Muscle of back (tissue), 11 donors: ENCODE measurements around the gene DAAM1. TPM values are rescaled to one million over a fixed set of nuclear protein-coding genes. Genes with fewer than 3 reads are reported as not detected.

ENCODE experiments used
- DNase-seq, 3 donors: peaks; one replicate each; pipeline versions ENCODE4 v3.0.0 to v3.0.0-alpha.2; 2013
- polyA plus RNA-seq, 10 donors: library from polyadenylated mRNA; unstranded; fragments of 120-200 nt; gene quantifications; one replicate each; pipeline ENCODE4 v1.2.1, GENCODE V29; 2013; ENCODE audit not compliant: insufficient read length in 10 of 10

Gene DAAM1
- polyA plus RNA-seq, 10 donors = 31.1 to 58.2 (median 40.2) TPM

DNA sequence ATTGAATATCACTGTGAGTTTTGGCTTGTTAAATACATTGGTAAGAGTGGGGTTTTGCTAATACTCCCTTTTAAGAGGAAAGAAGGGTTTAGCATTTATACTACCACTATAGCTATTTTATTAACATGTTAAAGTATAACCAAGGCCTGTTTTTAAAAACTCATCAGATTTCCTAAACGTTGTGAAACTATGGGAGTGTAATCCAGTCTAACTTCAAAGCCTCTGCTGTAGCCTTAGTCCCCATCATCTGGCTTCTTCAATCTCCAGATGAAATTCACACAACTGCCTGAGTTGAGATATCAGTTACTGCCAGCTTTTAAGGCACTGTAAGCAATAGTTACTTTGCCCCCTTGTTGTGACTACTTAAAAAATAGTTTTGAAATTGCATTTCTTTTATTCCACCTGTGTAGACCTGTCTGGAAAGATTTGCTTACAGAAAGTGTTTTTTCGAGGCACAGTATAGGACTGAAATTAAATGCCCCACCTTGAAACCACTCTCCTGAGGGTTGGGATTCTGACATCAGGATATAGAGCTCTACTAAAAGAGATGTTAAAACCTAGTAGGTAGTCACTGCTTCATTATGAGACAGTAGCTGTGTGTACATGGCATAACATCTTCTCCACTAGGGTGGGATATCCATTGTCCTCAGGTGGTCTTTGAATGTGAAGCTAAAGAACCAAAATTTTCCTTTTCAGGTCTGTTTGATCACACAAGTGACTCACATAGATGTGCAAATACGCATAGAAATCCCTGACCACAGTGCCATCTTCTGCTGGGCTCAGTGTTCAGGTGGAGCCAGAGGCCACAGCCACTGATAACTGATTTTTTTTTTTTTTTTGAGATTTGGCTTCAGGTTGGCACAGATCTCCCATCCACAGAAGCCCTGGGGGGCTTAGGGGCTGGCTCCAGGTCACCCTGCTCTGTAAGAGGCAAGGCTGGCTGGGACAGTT lies 125.5 kb downstream of the DAAM1 start:
- no peak for DNase-seq

DNA sequence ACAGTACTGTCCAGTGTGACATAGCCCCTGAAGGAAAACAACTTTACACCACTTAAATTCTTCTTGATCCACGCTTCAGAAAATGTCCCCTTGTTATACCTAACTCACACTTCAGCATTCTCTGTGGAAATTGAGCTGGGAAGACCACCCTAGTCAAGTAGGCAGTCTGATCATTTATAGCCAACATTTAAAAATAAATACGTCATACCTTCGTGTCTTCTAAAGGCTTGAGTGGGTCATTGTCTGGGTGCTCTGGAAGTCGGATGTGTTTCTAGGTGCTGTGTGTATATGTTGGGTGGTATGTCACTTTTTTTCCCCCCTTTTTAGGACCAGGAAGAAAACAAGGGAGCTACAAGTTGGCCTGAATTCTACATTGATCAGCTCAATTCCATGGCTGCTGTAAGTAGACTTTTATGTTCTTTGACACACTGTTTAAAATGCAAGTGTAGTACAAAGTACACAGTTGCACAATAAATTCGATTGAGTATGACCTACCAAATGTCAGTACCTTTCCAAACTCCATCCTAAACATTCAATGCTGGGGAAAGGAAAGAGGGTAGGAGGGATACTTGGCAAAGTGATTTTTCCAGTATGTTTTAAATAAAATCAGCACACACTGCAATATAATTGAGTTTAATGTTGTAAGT lies 126.6 kb downstream of the DAAM1 start:
- DNase-seq = no peak

DNA sequence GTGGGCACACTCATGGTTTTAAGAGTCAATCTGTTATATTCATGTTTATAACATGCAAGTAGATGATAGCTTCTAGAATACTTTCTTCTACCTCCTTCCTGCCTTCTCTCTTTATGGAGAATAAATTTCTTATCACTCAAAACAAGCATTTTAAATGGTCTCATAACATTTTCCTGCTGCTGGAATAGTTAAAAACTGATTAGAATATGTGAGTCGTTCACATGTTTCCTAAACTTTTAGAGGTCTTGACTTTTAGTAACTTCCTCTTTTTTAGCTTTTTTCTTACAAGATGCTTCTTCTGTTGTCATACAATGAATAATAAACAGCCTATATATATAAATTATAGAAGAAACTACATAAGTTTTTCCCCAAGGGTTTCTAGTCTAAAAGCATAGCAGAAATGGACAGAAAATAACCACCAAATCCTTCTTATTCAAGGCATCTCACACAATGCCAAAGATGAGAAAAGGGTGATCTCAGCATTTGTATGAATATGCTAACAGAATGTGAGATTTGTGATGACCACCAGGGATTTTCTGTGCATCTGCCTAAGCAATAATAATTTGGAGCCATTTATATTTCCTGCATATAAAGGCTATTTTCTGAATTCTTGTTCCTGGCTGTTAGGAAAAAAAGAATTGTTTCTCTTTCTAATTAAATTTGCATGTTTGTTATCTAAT lies 127.8 kb downstream of the DAAM1 start:
- peak in 2 of 3 donors; percentile 77 to 89 for DNase-seq

DNA sequence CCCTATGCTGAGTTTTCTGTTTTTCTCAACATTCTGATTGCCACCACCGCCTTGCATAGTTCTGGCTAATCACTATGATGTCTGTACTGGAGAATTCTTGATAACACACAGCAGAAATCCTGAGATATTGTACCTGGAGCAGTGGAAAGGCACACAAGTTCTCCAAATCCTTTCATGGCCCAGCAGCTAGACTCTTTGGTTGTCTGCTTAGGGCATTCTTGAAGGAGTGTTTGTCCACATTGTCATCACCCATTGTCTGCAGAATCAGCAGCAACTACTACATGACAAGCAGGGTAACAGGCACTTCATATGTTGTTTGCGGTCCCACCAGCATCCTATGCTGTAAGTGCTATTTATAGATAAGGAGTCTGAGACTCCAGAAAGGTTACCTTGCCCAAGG lies 128.9 kb downstream of the DAAM1 start:
- no peak for DNase-seq

DNA sequence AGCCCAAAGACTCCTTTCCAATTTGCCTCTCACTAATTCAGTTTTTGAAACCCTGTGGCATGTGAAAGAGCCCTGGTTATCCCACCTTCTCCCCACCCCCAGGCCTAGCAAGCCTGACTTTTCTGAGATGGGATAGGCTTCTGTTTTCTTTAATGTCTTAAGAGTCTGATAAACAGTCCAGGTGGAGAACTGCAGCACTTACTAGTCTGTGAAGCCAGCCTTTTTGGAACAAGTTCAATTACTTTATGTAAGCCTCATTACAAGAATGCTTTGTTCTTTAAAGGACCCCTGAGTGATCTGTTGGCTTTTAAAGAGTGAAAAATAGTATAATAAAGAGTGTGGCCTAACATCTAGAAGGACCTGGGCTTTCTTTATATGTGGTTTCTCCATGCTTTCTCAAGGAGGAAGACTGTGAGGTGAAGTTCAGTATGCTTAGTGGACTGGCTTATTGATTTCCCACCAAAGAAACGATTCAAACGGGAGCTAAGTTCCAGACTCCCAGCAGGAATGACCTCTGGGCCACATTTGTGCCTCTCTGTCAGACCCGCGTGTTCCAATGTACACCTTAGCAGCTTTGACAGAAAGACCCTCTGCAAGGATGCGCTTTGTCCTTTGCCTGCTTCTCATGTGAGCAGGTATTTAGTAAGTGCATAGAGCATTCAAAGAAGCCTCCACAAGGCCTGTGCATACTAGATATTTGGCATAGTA lies 129.5 kb downstream of the DAAM1 start:
- DNase-seq = no peak

DNA sequence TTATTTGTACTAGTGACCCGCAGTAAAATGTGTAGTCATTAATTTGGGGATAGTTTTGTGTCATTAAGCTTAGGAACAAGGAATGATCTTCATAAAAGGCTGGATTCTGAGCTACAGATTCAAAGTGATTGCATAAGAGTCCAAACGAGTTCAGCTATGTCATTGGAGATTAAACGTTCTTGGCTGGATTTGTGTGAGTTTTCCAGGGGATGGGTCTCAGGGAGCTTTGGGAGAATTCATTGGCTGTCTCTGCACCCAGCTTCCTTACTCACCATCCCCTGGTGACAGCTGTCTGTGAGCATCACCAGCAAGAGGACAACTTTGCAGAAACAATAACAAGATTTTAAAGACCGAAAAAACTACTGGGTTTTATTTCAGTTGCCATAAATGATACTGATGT lies 130.4 kb downstream of the DAAM1 start:
- peak in 2 of 3 donors; percentile 55 to 71 for DNase-seq

DNA sequence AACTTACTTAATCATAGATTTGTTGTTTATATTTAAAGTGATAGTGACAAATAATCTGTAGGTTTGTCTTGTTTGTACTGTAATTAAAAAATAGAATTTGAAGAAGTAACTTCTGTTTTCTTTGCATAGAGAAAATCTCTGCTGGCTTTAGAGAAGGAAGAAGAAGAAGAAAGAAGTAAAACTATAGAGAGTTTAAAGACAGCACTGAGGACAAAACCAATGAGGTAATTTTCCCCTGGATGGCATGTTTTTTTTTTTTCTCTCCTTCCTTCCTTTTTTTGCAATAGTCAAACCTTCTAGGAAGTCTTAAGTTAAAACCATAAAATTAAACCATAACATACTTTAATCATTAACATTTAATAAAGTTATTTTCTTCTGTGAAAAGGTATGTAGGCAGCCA lies 131.9 kb downstream of the DAAM1 start:
- DNase-seq = no peak

DNA sequence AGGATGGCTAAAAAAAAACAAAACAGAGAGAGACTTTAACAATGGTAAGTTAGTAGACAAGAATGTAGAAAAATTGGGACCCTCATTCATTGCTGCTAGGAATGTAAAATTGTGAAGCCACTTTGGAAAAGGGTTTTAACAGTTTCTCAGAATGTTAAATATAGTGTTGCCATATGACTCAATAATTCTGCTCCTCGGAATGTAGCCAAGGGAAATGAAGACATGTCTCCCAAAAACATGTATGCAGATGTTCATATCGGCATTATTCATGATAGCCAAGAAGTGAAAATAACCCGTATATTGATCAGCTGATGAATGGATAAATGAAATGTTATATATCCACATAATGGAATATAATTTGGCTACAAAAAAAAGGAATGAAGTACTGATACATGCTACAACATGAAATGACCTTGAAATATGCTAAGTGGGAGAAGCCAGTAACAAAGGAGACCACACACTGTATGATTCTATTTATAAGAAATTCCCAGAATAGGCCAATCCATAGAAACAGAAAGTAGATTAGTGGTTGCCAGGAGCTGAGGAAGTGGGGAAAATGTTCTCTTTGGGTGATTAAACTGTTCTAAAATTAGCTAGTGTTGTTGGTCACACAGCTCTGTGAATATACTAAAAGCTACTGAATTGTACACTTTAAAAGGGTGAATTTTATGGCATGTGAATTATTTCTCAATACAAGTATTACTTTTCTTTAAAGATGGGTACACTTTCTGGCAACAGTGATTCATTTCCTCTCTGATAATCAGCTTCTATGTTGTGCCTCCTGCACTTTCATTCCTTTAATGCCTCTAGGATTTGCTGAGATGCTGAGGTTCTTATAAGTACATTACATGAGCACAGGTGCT lies 132.5 kb downstream of the DAAM1 start:
- peak; percentile 71 to 87 (median 72) for DNase-seq

DNA sequence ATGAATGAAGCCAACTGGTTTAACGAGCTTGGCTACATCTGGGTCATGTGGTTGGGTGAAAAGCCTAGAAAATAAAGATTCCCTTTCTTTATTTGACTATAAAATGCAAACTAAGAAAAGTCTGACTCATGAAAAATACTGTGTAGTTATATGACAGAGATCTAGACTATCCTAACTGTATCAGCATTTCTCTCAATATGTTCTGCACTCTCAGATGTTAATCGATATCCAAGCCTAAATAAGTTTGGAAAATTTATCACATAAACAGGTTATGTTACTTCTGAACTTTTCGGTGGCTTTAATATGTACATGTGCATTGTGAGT lies 133.1 kb downstream of the DAAM1 start:
- DNase-seq = no peak

DNA sequence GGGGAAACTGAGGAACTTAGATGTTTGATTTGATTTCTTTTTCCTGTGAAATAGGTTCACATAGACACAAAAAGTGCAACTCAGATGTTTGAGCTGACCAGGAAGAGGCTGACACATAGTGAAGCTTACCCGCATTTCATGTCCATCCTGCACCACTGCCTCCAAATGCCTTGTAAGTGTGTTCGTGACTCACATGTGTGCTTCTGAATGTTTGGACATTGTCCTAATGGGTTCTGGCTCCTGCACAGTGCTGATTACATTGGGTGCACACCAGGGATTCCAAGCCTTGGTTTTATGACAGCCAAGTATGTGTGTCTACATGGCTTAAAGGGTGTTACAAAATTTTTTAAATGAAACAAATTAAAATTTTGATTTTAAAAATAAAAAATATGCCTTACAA lies 137.4 kb downstream of the DAAM1 start:
- no peak for DNase-seq

DNA sequence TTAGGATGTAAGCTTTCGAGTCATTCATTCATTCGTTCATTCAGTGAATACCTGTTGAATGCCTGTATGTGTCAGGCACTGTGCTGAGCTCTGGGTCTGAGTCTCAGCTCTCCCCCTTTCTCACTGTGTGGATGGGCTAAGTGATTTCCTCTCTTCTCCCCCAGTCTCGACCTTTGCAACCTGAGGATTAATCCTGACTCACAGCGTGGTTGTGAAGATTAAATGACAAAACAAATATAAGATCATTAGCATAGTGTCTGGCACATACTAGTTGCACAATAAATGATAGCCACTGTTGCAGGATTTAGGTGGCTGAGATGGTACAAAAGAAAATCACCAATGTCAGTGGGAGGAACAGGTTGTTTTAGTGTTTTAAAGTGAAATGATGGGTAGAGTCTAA lies 140.0 kb downstream of the DAAM1 start:
- no peak for DNase-seq

DNA sequence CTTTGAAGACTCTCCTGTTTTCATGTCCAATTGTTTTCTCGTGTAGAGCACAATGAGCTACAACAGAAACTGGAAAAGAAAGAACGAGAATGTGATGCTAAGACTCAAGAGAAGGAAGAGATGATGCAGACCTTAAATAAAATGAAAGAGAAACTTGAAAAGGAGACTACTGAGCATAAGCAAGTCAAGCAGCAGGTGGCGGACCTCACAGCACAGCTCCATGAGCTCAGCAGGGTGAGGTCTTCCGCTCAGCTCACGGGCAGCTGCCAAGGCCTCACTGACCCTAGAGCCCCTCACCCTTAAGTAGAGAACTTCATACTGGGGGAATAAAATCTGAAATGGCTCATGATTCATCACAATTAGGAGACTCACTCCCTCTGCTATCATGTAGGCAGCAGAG lies 142.0 kb downstream of the DAAM1 start:
- no peak for DNase-seq

DNA sequence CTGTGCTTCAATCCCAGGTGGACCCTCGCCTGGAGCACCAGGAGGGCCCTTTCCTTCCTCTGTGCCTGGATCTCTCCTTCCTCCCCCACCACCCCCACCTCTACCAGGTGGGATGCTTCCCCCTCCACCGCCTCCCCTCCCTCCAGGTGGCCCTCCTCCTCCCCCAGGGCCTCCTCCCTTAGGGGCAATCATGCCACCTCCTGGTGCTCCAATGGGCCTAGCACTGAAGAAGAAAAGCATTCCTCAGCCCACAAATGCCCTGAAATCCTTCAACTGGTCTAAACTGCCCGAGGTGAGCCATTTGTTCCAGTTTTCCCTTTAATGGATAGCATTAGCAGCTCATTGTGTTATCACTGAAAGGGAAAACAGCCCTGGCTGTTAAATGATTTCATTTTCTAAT lies 142.8 kb downstream of the DAAM1 start:
- no peak for DNase-seq

DNA sequence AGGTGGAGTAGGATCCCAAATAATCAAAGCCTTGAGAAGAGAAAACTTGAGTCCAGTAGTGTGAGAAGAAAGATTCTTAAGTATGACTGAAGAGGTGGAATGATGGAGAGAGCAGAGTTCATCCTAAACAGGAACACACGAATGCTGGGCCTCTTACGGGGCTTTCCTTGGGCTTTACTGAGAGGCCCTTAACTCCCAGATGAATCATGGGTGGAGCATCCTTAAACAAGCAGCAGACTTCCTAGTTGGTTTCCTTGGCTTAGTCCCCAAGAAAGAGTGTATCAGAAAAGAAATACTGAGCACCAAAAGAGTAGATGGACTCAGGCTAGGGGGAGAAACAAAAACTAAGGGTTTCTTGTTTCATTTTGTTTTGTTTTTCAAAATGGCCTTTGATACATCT lies 144.3 kb downstream of the DAAM1 start:
- DNase-seq = peak in 2 of 3 donors; percentile 77 to 80

DNA sequence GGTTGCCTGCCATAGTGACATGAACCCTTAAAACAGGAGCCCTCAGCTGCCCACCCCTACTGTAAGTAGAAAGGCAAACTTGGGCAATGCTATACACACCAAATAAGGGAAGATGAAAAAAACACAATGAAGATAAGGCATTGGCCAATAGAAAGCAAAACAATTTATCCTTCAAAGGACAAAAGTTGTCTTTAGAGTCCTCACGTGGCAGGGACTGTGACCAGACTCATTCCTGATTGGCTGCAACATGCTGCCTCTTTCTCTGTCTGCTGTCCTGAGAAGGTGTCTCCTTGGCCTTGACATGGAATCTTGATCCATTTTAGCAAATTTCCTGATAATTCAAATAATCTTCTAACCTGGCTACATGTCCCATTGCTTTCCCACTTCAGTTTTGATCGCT lies 144.8 kb downstream of the DAAM1 start:
- no peak for DNase-seq

DNA sequence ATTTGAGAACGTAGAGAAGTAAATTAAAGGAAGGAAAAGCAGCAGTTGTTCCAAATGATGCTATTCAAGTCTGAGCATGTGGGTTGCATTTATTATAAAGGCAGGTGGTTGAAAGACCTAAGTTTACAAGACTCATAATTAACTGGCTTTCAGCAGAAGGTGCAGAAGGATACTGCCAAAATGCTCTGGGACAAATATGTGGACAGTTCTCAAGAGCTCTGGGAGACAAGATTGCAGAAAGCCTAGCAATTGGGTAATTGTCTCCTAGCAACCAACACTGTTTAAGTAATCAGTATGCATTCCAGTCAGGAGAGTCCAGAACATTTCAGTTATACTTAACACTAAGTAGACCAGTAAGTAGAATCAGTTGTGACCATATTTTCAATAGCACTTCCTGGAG lies 145.2 kb downstream of the DAAM1 start:
- DNase-seq = peak; percentile 88 to 95 (median 90)

DNA sequence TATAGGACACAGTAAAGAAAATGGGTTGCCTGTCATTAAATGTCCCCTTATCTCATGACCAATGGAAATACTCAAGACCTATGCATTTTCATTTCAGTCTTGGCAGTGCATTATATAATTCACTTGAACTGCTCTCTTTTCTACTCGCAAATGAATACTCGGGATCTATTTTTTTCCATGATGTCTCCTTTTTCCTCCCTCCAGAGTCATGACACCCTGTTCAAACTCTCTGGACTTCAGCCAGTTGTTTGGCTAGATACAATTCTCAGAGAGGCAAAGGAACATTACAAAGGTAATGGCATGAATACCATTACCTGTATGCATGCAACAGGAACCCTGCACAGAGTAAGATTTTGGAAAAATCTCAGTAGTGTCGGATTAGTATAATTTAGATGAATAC lies 145.8 kb downstream of the DAAM1 start:
- DNase-seq = no peak

DNA sequence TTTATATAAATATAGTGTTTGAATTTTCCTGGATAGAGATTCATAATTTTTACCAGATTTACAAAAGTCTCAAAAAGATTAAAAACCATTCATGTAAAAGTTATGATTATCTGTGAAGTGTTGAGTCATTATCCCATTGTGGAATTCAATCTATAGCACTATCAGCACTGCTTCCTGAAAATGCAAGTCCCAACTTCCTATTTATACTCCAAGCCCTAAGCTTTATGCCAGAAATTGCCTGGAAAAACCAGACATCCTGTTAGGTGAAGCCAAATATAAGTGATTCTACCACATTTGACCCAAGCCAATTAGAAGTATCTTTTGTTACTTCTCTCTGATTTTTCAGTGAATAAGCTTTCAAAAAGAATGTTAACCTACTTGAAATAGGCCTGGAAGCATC lies 147.6 kb downstream of the DAAM1 start:
- no peak for DNase-seq

DNA sequence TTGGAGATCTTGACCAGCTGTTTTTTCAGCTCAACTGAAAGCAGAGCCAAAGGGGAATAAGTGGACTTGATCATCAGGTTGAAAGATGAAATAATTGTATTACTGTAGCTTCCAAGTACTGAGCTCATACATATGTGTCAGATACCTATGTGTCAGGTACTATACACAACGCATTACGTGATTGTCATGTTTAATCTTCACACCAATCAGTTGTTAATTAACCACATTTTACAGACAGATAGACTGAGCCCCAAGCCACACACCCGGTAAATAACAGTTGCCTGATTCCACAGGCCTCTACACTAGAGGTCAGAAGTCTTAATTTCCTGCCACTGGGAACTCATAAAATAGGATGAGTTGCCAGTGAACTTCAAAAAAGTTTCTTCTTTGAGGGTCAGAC lies 148.2 kb downstream of the DAAM1 start:
- no peak for DNase-seq

DNA sequence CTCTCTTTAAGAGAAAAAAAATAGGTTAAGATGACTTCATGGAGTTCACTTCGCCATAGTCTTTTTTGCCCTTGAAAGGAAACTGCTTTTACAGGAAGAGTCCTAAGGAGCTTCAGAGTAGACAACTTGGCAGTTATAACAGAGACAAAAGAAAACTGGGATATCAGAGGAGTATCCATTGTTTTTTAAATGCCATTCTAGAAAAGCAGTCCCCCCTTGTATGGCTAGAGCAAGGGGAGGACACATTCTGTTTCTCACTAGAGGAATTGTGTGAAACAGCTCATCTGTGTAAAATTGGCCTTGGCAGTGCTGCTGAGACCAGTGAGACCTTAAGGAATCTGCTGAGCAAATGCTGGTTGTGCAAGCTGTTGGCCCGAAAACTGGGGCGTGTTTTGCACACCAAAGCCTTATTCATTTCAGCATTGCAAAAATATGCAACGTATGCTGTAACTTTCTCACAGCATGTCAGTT lies 148.7 kb downstream of the DAAM1 start:
- DNase-seq = peak; percentile 63 to 91 (median 72)

DNA sequence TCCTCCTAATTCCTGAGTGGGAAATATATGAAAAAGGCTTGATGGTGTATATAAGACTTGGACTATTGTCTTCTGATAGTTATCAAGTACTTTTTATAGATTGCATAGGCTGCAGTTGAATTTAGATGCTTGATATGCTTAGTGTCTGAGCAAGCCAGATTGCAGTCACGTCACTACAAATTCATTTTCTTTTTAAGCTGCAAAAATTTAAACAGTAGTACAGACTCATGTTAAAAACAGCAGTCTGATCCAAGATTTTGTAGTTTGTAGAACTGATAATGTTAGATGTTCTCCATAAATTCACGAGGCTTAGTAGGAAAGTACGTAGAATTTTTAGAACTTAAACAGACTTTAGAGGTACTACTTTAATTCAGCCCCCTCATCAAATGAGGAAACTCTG lies 150.3 kb downstream of the DAAM1 start:
- DNase-seq = no peak
